NCI-H1092 treated with DMSO at 0.1 percent for 48 hours (cell line): ENCODE results near the gene ZC3H12A.

Experiments
- DNase-seq: peaks from one replicate; lab custom pipeline; 2025; lab: John Stamatoyannopoulos, UW

ZC3H12A gene

GRCh38 chr1:37474046-37474696, at the start of gene ZC3H12A:
TSS of gene ZC3H12A (plus strand) at chr1:37474580. CDS start at chr1:37475497, 917 bp downstream.
- peak; percentile 73 for DNase-seq

GRCh38 chr1:37425221-37425620, 49.2 kb upstream of the ZC3H12A start:
- DNase-seq = no peak

- no peak for DNase-seq
Observed at GRCh38 chr1:37429029-37429428, 45.4 kb upstream of the ZC3H12A start.

- DNase-seq = no peak
Observed at GRCh38 chr1:37430103-37430985, 44.0 kb upstream of the ZC3H12A start.

- no peak for DNase-seq
Observed at GRCh38 chr1:37432716-37433115, 41.7 kb upstream of the ZC3H12A start.

- no peak for DNase-seq
Observed at GRCh38 chr1:37433171-37433570, 41.2 kb upstream of the ZC3H12A start.

GRCh38 chr1:37434292-37435225, 39.8 kb upstream of the ZC3H12A start:
- peak; percentile 66 for DNase-seq

GRCh38 chr1:37437087-37437486, 37.3 kb upstream of the ZC3H12A start:
- DNase-seq = no peak

- no peak for DNase-seq
Observed at GRCh38 chr1:37438037-37438868, 36.1 kb upstream of the ZC3H12A start.

GRCh38 chr1:37438869-37439343, 35.5 kb upstream of the ZC3H12A start:
- DNase-seq = peak; percentile 13

- DNase-seq = no peak
Observed at GRCh38 chr1:37439349-37439995, 34.9 kb upstream of the ZC3H12A start.

- no peak for DNase-seq
Observed at GRCh38 chr1:37441490-37441889, 32.9 kb upstream of the ZC3H12A start.

- no peak for DNase-seq
Observed at GRCh38 chr1:37442139-37442538, 32.2 kb upstream of the ZC3H12A start.

- DNase-seq = no peak
Observed at GRCh38 chr1:37442644-37443043, 31.7 kb upstream of the ZC3H12A start.

GRCh38 chr1:37446874-37447273, 27.5 kb upstream of the ZC3H12A start:
- DNase-seq = no peak

- DNase-seq = no peak
Observed at GRCh38 chr1:37448185-37448584, 26.2 kb upstream of the ZC3H12A start.

- DNase-seq = no peak
Observed at GRCh38 chr1:37448691-37449417, 25.5 kb upstream of the ZC3H12A start.

- DNase-seq = no peak
Observed at GRCh38 chr1:37449936-37450335, 24.4 kb upstream of the ZC3H12A start.

GRCh38 chr1:37452416-37452815, 22.0 kb upstream of the ZC3H12A start:
- no peak for DNase-seq

- DNase-seq = no peak
Observed at GRCh38 chr1:37453647-37454046, 20.7 kb upstream of the ZC3H12A start.
